IPS DF 4.7 (cell line): ENCODE measurements around the gene SNCB.

Experiments
- DNase-seq: peaks from one replicate; pipeline ENCODE4 v3.0.0-alpha.2; 2013; ENCODE audit warnings: low spot score; ENCODE audit errors: extremely low read depth

Gene SNCB

DNA sequence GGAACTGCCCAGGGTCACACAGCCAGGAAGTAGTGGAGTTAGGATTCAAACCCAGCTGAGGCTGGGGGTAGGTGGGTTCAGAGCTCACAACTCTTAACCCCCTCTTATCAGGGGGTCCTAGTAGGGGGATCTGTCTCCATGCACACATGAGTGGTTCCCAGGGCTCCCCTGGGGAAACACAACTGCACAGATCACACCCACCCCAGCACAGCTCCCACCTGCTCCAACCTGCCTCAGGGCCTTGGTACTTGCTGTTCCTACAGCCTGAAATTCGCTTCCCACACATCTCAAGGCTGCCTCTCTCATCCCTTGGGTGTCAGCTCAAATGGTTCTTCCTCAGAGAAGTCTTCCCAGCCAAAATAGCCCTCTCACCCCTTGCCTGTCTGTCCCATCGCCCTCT lies 4.8 kb downstream of the SNCB start:
- DNase-seq: no peak

DNA sequence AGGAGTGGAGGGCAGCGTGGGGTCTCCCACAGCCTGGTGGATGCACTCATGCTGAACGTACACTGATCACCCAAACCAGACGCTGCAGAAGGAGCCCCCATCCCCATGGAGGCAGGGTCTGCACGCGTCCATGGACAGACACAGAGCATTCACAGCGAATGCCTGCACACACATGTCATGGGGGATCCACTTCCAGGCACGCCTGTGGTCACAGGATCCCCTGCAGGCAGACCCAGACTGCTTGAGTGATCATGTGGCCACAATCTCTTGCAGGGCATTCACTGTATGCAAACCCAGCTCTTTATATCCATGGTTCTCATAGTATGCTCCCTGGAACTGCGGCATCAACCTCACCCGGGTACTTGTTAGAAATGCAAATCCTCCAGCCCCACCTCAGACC lies 5.4 kb downstream of the SNCB start:
- DNase-seq: no peak

DNA sequence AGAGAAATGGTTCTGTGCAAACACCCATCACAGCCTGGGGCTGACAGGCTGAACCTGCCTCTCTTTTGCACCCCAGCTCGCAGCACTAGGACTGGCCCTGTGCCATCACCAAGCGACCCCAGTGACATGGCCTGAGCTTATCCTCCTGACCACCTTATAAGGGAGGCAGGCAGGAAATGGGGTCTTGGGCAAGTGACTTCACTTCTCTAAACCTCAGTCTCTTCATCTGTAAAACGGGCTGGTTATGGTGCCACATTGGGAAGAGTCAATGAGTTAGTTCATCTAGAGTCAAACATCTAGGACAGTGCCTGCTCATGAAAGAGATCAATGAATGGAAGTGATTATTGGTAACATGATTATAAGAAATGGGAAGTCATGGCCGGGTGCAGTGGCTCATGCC lies 6.2 kb downstream of the SNCB start:
- no peak for DNase-seq

DNA sequence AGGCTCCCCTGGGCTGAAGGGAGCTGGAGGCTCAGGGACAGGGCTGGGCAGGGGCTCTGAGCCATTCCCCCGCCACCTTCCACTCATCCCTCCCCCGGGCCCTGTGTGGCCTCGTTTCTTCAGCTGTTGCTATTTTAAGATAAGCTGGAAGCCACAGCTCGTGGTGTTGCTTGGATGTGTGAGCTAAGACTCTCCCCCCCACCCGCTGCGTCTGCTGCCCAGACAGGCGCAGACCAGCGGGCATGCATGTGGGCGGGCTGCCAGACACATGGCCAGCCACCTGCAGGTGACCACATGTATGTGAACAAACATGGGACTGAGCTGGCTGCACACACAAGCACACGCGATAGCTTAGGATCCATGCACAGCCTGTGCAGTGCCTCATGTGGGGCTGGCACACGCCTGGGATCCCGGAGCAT lies 8.7 kb downstream of the SNCB start:
- DNase-seq: no peak

DNA sequence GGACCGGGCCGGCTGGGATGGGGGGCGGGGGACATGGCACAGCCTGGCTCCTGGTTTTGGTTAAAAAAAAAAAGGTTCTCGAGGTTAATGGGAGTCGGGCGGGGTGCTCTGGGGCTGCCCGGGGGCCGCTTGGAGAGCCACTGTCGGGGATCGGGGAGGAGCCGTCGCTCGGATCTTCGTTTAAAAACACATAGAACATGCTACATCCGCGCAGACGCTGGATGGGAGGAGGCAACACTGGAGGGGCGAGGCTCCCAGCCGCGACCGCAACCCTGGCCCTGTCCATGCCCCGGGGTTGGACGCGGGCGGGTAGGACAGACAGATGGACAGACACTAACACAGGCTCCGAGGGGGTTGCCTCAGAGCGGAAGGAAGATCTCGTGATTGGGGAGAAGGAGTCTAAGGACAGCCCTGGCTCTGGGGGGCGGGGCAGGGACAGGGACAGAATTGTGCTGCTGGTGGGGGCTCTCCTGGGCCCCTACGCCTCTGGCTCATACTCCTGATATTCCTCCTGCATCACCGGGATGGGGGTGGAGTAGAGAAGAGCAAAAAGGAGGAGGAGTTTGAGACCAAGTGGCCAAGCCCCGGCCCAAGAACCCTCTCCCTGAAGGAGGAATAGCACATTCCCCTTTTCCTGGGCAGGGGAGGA lies 9.9 kb downstream of the SNCB start:
- DNase-seq: no peak

DNA sequence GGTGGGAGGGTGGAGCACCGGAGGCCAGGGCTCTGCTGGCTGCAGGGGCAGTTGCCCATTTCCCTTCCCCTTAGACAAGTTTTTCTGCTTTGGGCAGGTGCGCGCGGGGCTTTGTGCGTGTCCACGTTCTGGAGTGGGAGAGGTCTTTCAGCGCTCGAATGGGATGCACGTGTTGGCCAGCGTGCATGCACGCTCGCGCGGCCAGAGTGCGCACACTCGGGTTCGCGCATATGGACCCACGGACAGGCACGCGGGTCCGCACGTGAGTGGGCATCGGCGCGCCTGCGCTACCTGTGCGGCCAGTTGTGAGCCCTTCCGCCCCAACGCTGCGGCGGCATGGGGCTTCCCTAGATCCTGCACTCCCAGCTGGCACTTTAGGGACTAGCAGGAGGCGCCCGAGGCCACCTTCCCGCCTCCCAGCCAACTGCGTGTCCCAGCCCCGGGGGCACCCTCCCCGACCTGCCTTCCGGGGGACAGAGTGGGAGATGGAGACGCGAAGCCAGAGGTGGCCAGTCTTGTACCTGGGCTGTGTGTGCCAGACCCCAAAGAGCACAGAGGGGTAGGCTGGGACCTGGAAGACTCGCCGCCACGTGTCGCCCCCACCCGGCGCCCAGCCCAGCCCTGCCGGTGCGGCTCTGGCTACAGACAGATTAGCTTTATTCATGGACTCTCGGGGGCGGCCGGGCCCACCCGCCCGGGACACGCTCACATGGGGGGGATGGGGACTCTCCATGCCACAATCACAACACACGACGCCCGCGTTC lies 10.6 kb downstream of the SNCB start:
- DNase-seq: no peak

DNA sequence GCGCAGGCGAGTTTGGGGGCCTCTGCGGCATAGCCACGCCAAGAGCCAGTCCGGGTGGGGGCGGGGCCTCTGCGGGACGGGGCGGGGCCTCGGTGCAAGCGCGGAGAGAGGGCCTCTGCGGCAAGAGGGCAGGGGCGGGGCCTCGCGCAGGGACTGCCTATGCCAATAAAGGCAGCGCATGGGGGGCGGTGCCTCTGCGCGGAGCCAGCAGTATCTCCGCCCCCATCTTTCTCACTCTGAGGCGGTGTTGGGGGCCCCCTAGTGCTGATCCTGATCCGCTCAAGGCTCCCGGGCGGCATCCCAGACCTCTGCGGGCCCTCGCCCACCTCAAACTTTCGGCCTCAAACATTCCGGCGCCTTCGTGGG lies 11.1 kb downstream of the SNCB start:
- peak; percentile 68 for DNase-seq

DNA sequence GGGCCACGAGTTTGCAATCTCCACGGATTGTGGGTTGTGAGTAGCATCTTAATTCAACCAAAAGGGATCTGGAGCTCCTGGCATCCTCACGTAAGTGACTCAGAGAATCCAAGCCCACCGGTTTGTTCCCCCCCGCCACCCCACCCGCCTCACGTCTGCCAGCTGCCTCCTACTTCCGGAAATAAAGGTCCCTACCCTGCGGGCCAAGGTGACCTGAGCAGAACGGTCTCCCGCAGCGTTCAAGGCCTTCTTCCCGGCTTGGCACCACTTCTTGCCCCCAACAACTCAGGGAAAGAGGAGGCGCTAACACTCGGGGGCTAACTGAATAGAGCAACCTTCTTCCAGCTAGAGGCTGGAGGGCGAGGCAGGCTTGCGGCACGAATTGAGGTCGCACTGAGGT lies 11.6 kb downstream of the SNCB start:
- DNase-seq: no peak

DNA sequence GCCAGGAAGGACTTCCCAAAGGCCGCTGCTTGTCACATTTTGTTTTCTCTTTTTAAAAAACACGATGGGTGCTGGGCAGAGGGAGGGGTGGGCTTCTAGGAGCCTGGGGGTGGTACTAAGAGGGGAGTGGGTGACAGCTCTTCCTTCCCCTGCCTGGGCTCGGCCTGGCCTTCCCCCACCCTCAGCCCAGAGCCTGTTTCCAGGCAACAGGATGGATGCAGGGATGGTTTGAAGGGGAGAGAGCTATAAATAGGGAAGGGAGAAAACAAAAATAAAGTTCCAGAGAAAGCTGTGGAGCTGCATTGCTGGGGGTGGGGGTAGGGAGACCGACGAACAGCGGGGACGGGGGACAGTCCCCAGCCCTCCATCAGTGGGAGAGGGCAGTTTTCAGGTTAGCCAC lies 13.8 kb downstream of the SNCB start:
- no peak for DNase-seq

DNA sequence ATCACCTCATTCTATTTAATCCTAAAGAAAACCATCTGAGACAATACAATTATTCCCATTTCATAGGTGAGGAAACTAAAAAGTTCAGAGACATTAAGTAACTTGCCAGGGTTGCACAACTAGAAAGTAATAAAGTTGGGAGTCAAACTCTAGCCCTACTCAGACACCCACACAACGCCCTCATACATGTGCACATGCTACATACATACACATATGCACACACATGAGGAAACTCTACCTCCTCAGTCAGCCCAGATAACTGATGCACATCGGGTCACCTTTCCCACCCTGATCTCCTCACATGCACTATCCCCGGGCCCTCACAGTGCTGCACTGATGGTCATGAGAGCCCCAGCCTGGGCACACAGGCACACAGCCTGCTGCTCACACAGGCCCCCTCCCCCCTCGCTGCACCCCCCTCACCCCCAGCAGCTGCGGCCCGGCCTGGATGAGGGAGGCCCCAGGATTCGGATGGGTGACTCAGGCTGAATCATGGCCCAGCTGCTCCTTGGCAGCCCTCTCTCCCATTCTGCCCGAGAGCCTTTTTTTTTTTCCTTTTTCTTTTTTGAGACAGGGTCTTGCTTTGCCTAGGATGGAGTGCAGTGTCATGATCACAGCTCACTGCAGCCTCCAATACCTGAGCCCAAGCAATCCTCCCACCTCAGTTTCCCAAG lies 15.4 kb downstream of the SNCB start:
- DNase-seq: no peak

DNA sequence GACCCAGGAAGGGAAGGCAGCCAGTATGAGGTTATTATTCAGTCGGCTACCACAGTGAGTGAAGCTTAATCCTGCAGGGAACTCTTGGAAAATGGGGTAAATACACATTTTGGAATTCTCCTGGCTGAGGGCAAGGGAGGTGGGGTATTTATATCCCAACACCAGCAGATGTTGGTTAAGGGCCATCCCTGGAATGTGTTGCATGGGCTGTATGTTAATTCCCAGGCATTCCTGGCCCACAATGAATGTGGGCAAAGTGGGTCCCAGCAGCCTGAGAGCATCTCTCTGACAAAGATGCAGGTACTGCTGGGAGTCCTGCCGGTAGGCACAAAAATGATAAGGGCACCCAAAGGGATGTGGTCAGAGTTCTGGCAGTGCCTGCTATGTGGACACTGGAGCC lies 17.5 kb downstream of the SNCB start:
- no peak for DNase-seq

DNA sequence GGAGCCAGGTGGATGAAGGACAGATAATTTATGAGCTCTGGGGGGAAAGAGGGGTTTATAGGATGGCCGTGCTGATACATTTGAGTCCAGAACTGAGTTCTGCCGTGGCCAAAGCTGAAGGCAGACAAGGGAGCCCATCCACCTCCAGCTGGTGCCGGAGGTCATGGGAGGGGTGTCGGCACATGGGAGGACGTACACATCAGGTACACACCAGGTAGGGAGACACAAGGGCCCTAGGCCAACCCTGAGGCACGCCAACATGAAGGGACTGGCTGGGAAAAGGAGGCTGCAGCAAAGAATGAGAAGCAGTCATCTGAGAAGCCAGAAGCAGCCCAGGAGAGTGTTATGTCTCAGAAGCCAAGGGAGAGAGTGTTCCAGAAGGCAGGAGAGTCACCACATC lies 18.3 kb downstream of the SNCB start:
- DNase-seq: no peak

DNA sequence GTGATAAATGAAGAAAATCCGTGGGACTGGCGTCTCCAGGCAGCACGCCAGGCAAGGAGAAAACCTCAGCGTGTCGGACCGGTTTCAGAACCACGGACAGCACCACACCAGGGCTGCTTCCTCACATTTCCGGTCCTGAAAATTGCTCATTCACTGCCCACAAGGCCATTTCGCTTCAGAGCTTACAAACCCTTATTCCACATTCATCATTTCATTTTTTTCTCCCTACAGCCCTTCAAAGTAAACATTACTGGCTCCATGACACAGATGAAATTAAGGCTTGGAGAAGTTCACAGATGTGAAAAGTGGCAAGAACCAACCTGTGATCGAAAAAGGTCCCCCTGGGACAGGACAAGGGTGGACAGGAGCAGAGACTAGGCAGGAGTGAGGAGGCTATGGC lies 18.9 kb downstream of the SNCB start:
- no peak for DNase-seq

DNA sequence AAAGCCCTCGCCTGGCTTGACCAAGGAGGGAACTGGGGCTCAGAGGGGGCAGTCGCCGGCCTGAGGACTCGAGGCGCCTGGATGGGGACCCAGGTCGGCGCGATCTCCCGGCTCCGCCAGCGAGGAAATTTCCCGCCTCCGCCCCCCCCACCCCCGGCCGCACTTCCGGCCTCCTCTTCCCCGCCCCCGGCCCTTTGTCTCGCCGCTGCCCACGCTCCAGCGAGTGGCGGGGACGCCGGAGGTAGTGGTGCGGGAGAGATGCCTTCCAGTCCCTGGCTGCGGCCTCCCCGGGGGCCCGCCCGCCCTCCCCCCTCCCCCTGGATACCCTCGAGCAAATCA lies 19.9 kb downstream of the SNCB start:
- DNase-seq: no peak

DNA sequence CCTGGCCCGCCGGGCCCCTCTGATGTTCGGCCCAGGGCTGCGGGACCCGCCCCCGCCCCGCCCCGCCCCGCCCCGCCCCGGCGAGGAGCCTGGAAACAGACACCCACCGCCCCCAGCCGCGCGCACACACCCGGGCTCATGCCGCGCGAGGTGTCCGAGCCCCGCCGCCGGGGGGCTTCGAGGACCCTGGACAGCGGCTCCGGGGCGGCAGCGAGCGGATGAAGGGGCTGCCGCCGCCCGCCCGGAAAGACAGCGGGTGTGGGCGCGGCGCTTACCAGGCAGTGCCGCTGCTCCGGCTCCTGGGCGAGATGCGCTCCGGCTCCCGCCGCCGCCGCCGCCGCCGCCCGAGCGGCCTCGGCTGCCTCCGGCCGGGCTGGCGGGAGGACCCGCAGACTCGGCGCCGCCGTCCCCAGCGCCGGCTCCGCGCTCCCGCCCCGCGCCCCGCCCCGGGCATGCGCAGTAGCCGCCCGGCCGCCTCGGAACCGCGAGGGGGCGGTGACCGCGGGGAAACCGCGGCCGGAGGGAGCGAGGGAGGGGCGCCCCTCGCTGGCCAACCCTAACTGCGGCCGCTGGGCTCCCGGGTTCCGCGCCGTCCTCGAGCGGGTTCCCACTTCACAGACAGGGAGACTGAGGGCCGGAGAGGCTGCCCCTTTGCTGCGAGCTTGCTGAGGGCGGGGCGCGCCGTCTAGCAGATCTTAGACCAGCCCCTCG lies 20.5 kb downstream of the SNCB start, which contains the start of gene GPRIN1:
GPRIN1 (minus strand) TSS at position 433 of the 711 bp plus-strand sequence. CDS start 10,322 bp downstream, outside the sequence.
- no peak for DNase-seq

DNA sequence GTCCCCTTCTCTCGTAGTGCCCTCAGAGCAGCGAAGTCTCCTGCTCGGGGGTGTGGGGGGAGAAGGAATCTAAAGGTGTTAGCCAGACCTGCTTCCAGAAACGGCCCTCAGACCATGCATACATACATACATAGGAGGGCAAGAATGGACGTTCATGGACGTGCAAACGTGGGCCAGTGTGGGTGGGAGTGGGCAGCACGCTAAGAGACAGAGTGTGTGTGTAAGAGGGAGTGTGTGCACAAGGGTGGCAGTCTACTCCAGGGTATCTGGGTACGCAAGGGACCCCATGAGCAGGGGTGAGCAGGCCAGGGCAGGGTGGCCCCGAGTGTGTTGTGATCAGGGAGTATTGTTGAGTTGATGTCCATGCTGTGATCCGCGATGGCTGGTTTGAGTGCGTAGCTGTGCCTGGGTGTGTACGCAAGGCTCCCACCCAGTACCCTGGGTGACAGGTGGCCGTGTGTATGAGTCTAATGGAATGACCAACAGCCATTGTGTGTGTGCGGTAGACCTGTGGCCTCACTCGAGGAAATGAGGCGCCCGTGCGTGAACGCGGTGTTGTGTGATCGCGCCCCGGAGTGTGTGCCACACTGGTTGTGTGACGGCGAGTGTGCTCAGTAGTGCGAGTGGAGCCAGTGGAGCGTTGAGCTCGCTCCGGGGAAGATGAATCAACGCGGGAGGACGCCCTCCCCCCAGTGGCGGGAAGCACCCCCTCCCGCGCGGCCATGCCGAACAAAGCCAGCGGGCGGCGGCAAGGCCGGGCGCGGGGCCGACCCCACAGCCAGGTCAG lies 21.2 kb downstream of the SNCB start:
- no peak for DNase-seq

DNA sequence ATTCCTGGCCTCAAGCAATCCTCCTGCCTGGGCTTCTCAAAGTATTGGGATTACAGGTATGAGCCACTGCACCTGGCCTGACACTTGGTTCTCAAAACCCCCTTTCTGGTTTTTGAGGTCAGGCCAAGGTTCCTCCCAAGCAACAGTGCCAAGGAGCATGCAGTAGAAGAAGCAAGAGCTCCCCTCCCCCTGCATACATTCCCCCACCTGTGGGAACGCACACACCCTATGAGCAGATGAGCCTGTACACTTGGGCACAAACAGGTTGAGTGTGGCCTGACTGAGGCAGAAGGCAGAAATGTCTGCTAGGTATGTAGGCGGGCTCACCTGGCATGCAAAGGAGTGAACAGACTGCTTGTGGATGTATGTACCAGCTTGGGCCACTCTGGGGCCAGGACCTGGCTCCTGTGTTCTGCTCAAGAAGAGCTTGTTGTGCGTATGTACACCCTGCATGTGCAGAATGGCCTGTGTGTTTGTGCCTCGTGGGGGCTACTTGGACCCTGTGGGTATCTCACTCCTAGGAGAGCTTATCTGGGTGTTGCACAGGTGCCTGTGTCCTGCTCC lies 22.1 kb downstream of the SNCB start:
- no peak for DNase-seq

DNA sequence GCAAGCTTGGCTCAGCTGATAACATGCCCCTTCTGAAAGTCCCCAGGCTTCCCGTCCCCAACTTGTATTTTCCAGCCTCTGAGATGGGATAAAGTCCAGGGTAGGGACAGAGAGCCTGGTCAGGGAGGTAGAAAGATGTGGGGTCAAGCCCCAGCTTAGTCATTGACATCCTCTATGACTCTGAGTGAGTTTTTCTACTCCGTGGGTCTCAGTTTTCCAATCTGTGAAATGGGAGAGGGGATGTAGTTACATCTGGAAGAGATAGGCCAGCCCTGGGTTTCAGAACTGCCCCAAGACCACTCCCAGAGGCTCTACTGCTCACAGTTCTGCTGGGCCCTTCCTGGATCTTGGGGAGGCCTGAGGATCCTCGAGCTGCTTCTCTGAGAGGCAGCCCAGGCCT lies 23.5 kb downstream of the SNCB start:
- DNase-seq: no peak

DNA sequence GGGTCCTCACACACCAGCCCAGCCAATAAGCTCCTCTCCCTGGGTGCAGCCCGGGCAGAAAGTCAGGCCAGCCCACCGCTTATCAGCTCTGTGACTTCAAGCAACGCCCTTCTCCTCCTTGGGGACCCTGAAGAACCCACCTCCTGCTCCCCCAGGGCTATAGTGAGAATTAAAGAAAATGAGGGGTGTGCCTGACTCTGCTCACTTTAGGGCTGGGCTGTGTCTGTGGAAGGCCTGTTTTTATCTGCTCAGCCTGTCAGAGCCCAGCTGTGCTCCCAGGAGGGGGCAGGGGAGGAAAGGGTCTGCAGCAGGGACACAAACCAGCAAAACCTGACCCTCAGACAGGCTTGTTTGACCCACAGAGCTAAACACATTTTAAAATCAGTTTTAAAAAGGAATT lies 24.3 kb downstream of the SNCB start:
- no peak for DNase-seq

DNA sequence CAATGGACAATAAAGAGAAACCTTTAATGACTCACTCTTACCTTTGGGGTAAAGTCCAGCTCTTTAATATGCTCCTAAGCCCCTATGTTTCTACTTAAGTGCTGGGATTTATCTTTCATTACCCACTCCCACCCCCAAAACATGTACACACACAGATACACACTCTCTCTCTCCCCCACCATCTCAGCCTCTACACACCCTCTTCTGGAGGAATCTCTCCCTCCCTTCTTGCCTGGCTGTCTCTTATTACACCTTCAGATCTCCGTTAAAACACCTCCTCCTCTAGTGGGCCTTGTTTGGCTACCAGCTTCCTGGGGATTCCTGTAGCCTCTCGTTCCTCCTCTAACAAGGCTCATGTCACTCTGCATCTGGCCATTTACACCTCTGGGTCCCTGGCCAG lies 27.2 kb downstream of the SNCB start:
- no peak for DNase-seq

DNA sequence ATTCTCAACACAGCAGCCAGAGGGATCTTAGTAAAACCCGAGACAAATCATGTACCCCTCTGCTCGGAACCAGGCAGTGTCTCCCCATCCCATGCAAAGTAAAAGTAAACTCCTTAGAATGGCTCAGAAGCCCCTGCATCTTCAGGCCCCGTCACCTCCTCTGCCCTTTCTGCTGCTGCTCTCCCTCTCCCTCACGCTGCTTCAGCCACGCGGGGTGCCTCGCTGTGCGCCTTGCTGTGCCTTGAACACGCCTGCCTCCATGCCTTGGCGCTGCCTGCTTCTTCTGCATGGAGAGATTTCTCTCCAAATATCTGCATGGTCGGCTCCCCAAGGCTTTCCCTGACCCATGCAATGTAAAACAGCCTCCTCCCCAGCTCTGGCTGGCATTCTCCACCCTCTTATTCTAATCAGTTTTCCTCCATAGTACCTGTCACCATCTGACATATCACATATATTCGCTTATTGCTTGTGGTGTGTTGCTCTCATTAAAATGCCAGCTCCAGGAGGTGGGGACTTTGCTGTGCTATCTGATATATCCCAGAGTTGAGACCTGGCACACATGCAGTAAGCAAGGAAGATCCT lies 28.3 kb downstream of the SNCB start:
- DNase-seq: no peak
